Peyer's patch (tissue), 4 donors: ENCODE data around the gene OR2Z1. TPM values are rescaled to one million over a fixed set of nuclear protein-coding genes. Genes with fewer than 3 reads are reported as not detected.
"Not testable (repeated sequence)": the region's sequence is repeated elsewhere in the genome, so short reads cannot be mapped to it uniquely, and the experiment has no call there.

Experiments
- DNase-seq, 3 donors: peaks; one replicate each; pipeline ENCODE4 v3.0.0-alpha.2; 2017 to 2019
- H3K27ac ChIP-seq, 4 donors: fragments of 200-600 bp; sonication (generic); one replicate each; pipeline ENCODE4 v1.5.1; 2016 to 2019
- H3K27me3 ChIP-seq, 2 donors: fragments of 200-600 bp; sonication (generic); one replicate each; pipeline ENCODE4 v1.5.1; 2019
- H3K36me3 ChIP-seq, 3 donors: fragments of 200-600 bp; sonication (generic); one replicate each; pipeline ENCODE4 v1.5.1; 2016 to 2019
- H3K4me1 ChIP-seq, 4 donors: fragments of 200-600 bp; sonication (generic); one replicate each; pipeline ENCODE4 v1.5.1; 2016 to 2019
- H3K4me3 ChIP-seq, 4 donors: fragments of 200-600 bp; sonication (generic); 1 replicate in 3 of 4; 2 replicates in 1 of 4; pipeline ENCODE4 v1.5.1; 2016 to 2019; ENCODE audit warnings: mild to moderate bottlenecking in 1 of 4
- H3K9me3 ChIP-seq, 4 donors: fragments of 200-600 bp; sonication (generic); one replicate each; pipeline ENCODE4 v1.5.1; 2016 to 2019; ENCODE audit warnings: mild to moderate bottlenecking in 1 of 4
- CTCF ChIP-seq, 6 experiments: fragments of 450-650 bp in 4 of 6; fragments of 200-600 bp in 2 of 6; sonication (generic) in 1 of 6; IDR thresholded peaks; one replicate each; pipeline ENCODE4 v1.5.1; 2017 to 2019; ENCODE audit warnings: antibody characterized with exemption in 6 of 6, mild to moderate bottlenecking in 3 of 6, moderate library complexity in 1 of 6
- POLR2A ChIP-seq, 2 donors: fragments of 450-650 bp; IDR thresholded peaks; one replicate each; pipeline ENCODE4 v1.5.1; 2017; ENCODE audit warnings: antibody characterized with exemption in 2 of 2, mild to moderate bottlenecking in 2 of 2, moderate library complexity in 2 of 2
- total RNA-seq, 4 donors: library from RNA; depleted of rRNA; stranded (reverse); fragments of >200 nt; gene quantifications; one replicate each; pipeline ENCODE4 v1.1.0, GENCODE V29; 2016

Gene OR2Z1
- total RNA-seq, 4 donors from 2014 or later = not detected

- Histone ChIP-seq H3K4me1 (no peaks in the 10 kb centered on the region), H3K36me3 (no peaks in the 10 kb centered on the region), H3K27ac (no peak within 1 kb of the TSS), H3K27me3 (no peaks in the 10 kb centered on the region), H3K9me3 (no peaks in the 10 kb centered on the region), H3K4me3 (no peak within 1 kb of the TSS)
- DNase-seq = no peak
- TF ChIP-seq CTCF (IDR thresholded peaks at IDR 0.05) = no peak
- no peak for TF ChIP-seq POLR2A (IDR thresholded peaks at IDR 0.05)
Measured at GRCh38 chr19:8698433-8699063, 22.9 kb upstream of the OR2Z1 start, which contains the start of gene ACTL9. Gene ACTL9, minus strand, starts transcription at chr19:8698795. Its CDS starts 94 bp downstream, at chr19:8698701.

GRCh38 chr19:8699908-8700307 is 21.5 kb upstream of the OR2Z1 start:
- no peak overlapping the region for H3K27ac ChIP-seq
- no peak for DNase-seq
- no peaks in the 10 kb centered on the region for H3K4me1 ChIP-seq
- TF ChIP-seq POLR2A (IDR thresholded peaks at IDR 0.05) = no peak
- H3K27me3 ChIP-seq = no peaks in the 10 kb centered on the region
- no peaks in the 10 kb centered on the region for H3K9me3 ChIP-seq
- no peaks in the 10 kb centered on the region for H3K36me3 ChIP-seq
- no peak overlapping the region for H3K4me3 ChIP-seq

GRCh38 chr19:8700956-8701355 is 20.5 kb upstream of the OR2Z1 start:
- no peaks in the 10 kb centered on the region for H3K36me3 ChIP-seq
- no peaks in the 10 kb centered on the region for H3K4me1 ChIP-seq
- no peak overlapping the region for H3K4me3 ChIP-seq
- H3K9me3 ChIP-seq = no peaks in the 10 kb centered on the region
- TF ChIP-seq CTCF (IDR thresholded peaks at IDR 0.05) = no peak
- TF ChIP-seq POLR2A (IDR thresholded peaks at IDR 0.05) = no peak
- no peaks in the 10 kb centered on the region for H3K27me3 ChIP-seq
- no peak overlapping the region for H3K27ac ChIP-seq
- DNase-seq = no peak

GRCh38 chr19:8702350-8702749 is 19.1 kb upstream of the OR2Z1 start:
- H3K9me3 ChIP-seq = no peaks in the 10 kb centered on the region
- DNase-seq = no peak
- TF ChIP-seq POLR2A (IDR thresholded peaks at IDR 0.05) (no peak), CTCF (IDR thresholded peaks at IDR 0.05) (no peak)
- H3K36me3 ChIP-seq = no peaks in the 10 kb centered on the region
- no peaks in the 10 kb centered on the region for H3K4me1 ChIP-seq
- H3K27ac ChIP-seq = no peak overlapping the region
- no peak overlapping the region for H3K4me3 ChIP-seq
- H3K27me3 ChIP-seq = no peaks in the 10 kb centered on the region

- no peak for DNase-seq
- no peaks in the 10 kb centered on the region for H3K9me3 ChIP-seq
- no peaks in the 10 kb centered on the region for H3K4me1 ChIP-seq
- TF ChIP-seq POLR2A (IDR thresholded peaks at IDR 0.05) (no peak), CTCF (IDR thresholded peaks at IDR 0.05) (no peak)
- no peak overlapping the region for H3K4me3 ChIP-seq
- H3K27ac ChIP-seq = no peak overlapping the region
- no peaks in the 10 kb centered on the region for H3K27me3 ChIP-seq
- H3K36me3 ChIP-seq = no peaks in the 10 kb centered on the region
Measured at GRCh38 chr19:8703223-8703622, 18.2 kb upstream of the OR2Z1 start.

GRCh38 chr19:8705304-8705703 is 16.1 kb upstream of the OR2Z1 start:
- DNase-seq, H3K4me1 ChIP-seq, H3K4me3 ChIP-seq, H3K9me3 ChIP-seq, H3K27me3 ChIP-seq, H3K36me3 ChIP-seq, H3K27ac ChIP-seq: not testable (repeated sequence)

GRCh38 chr19:8705742-8706141 is 15.7 kb upstream of the OR2Z1 start:
- no peaks in the 10 kb centered on the region for H3K9me3 ChIP-seq
- no peaks in the 10 kb centered on the region for H3K4me1 ChIP-seq
- TF ChIP-seq POLR2A (IDR thresholded peaks at IDR 0.05) (no peak), CTCF (IDR thresholded peaks at IDR 0.05) (no peak)
- no peak overlapping the region for H3K27ac ChIP-seq
- DNase-seq = no peak
- H3K4me3 ChIP-seq = no peak overlapping the region
- H3K27me3 ChIP-seq = no peaks in the 10 kb centered on the region
- H3K36me3 ChIP-seq = no peaks in the 10 kb centered on the region

GRCh38 chr19:8710337-8710736 is 11.1 kb upstream of the OR2Z1 start:
- H3K36me3 ChIP-seq, H3K9me3 ChIP-seq, H3K4me3 ChIP-seq, H3K27ac ChIP-seq, DNase-seq, H3K4me1 ChIP-seq, H3K27me3 ChIP-seq: not testable (repeated sequence)
